Stimulated activated naive B cell treated with anti-CD40 and anti-IgM and Interleukin-4, amounts not matched to agents 10 μg/mL and 1 μg/mL and 100 μg/mL, for 72 hours (primary cell): ENCODE data around the gene LRRC57.
A peak's percentile ranks its signal among the peaks of the same experiment; 100 is the strongest.
"Not testable (repeated sequence)": the region's sequence is repeated elsewhere in the genome, so short reads cannot be mapped to it uniquely, and the experiment has no call there.

ENCODE experiments used
- ATAC-seq, 2 donors: fragments of 150-1000 bp; cut with Tn5 transposase; replicated peaks; 2 replicates each; pipeline ENCODE4 v1.10.0; 2021; ENCODE audit warnings: moderate library complexity in 1 of 2
- DNase-seq: peaks from one replicate; pipeline ENCODE4 v3.0.0; 2021
- H3K27ac Mint-ChIP-seq: one replicate; pipeline ENCODE4 v1.8.0; 2022; ENCODE audit warnings: mild to moderate bottlenecking, mixed read lengths
- H3K27me3 Mint-ChIP-seq, 2 donors: one replicate each; pipeline ENCODE4 v1.8.0; 2022; ENCODE audit warnings: mixed read lengths in 2 of 2
- H3K36me3 Mint-ChIP-seq, 2 donors: one replicate each; pipeline ENCODE4 v1.8.0; 2022; ENCODE audit warnings: mixed read lengths in 2 of 2, mild to moderate bottlenecking in 1 of 2
- H3K4me1 Mint-ChIP-seq, 2 donors: one replicate each; pipeline ENCODE4 v1.8.0; 2022; ENCODE audit warnings: mixed read lengths in 2 of 2, mild to moderate bottlenecking in 1 of 2
- H3K4me3 Mint-ChIP-seq, 2 donors: one replicate each; pipeline ENCODE4 v1.8.0; 2022; ENCODE audit warnings: mild to moderate bottlenecking in 2 of 2, mixed read lengths in 2 of 2, moderate library complexity in 1 of 2
- H3K9me3 Mint-ChIP-seq, 2 donors: one replicate each; pipeline ENCODE4 v1.8.0; 2022; ENCODE audit warnings: mixed read lengths in 2 of 2, mild to moderate bottlenecking in 1 of 2

Gene LRRC57

DNA sequence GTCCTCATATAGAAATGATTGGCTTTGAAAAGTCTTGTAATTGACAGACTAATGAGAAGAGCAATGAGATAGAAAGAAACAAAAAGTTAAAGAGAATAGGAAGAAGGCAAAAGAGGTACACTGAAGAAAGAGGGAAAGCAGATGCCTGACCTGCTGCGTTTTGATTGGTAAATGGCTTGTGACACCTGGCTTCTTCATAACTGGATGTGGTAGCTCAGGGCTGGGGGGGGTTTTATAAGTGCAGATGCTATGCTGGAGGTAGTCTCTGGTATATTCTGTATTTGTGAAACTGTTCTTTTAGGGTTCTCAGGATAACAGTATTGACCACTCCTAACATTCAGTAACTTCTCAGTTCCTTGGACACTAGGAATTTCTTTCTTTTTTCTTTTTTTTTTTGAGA is 28.2 kb upstream of the LRRC57 start:
- H3K27ac Mint-ChIP-seq = no peak overlapping the region
- DNase-seq = no peak
- H3K27me3 Mint-ChIP-seq = peaks cover 5 to 7% of the 10 kb centered on the region in 2 donors
- no peaks in the 10 kb centered on the region for H3K9me3 Mint-ChIP-seq
- ATAC-seq = no peak
- peak overlapping the region; percentile 97 for H3K4me3 Mint-ChIP-seq
- peaks cover 31 to 45% of the 10 kb centered on the region in 2 donors for H3K4me1 Mint-ChIP-seq
- peaks cover 0 to 2% of the 10 kb centered on the region in 2 donors for H3K36me3 Mint-ChIP-seq

- no peak for DNase-seq
- no peak for ATAC-seq
- peaks cover 0 to 2% of the 10 kb centered on the region in 2 donors for H3K36me3 Mint-ChIP-seq
- H3K4me3 Mint-ChIP-seq = peak overlapping the region; percentile 97
- H3K27ac Mint-ChIP-seq = peak overlapping the region; percentile 81
- H3K27me3 Mint-ChIP-seq = peaks cover 5 to 7% of the 10 kb centered on the region in 2 donors
- peaks cover 29 to 39% of the 10 kb centered on the region in 2 donors for H3K4me1 Mint-ChIP-seq
- H3K9me3 Mint-ChIP-seq = no peaks in the 10 kb centered on the region
Measured at GRCh38 chr15:42576040-42576594, 27.5 kb upstream of the LRRC57 start.

GRCh38 chr15:42575188-42576039 is 26.8 kb upstream of the LRRC57 start, which contains the start of gene STARD9:
Gene STARD9, plus strand, starts transcription at chr15:42575606. Its CDS starts 110 bp downstream, at chr15:42575716.
- Mint-ChIP-seq H3K4me1 (peaks cover 24 to 32% of the 10 kb centered on the region in 2 donors), H3K27ac (peak within 1 kb of the TSS; percentile 81), H3K27me3 (peaks cover 5 to 7% of the 10 kb centered on the region in 2 donors), H3K36me3 (peaks cover 2% of the 10 kb centered on the region in 2 donors), H3K4me3 (peak within 1 kb of the TSS; percentile 97), H3K9me3 (no peaks in the 10 kb centered on the region)
- ATAC-seq (peak; percentile 91 to 95), DNase-seq (peak; percentile 96)

GRCh38 chr15:42558739-42559138 is 10.1 kb upstream of the LRRC57 start:
- no peak overlapping the region for H3K4me3 Mint-ChIP-seq
- no peaks in the 10 kb centered on the region for H3K27me3 Mint-ChIP-seq
- ATAC-seq = no peak

DNA sequence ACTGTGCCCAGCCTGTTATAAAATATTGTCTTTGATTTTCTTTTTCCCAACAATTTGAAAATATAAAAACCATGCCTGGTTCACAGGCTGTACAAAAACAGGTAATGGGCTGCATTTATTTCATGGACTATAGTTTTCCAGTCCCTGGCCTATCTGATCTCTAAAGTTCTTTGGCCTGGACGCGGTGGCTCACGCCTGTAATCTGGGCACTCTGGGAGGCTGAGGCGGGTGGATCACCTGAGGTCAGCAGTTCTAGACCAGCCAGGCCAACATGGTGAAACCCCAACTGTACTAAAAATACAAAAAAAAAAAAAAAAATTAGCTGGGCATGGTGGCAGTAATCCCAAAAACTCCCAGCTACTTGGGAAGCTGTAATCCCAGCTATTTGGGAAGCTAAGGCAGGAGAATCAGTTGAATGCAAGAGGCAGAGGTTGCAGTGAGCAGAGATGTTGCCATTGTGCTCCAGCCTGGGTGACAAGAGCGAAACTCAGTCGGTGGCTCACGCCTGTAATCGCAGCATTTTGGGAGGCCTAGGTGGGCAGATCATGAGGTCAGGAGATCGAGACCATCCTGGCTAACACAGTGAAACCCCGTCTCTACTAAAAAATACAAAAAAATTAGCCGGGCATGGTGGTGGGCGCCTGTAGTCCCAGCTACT is 8.1 kb upstream of the LRRC57 start:
- H3K4me1 Mint-ChIP-seq = peaks cover 8 to 16% of the 10 kb centered on the region in 2 donors
- H3K36me3 Mint-ChIP-seq = peaks cover 6 to 21% of the 10 kb centered on the region in 2 donors
- H3K27ac Mint-ChIP-seq, H3K27me3 Mint-ChIP-seq, H3K4me3 Mint-ChIP-seq, ATAC-seq, H3K9me3 Mint-ChIP-seq, DNase-seq: not testable (repeated sequence)

More at GRCh38 chr15:42558739-42559138, 10.1 kb upstream of the LRRC57 start:
- DNase-seq = no peak
- H3K4me1 Mint-ChIP-seq = peaks cover 2 to 11% of the 10 kb centered on the region in 2 donors
- peaks cover 3 to 21% of the 10 kb centered on the region in 2 donors for H3K36me3 Mint-ChIP-seq
- H3K9me3 Mint-ChIP-seq = no peaks in the 10 kb centered on the region
- no peak overlapping the region for H3K27ac Mint-ChIP-seq

GRCh38 chr15:42553554-42553953 is 5.0 kb upstream of the LRRC57 start:
- H3K27ac Mint-ChIP-seq = no peak overlapping the region

GRCh38 chr15:42549741-42550392 is 1.3 kb upstream of the LRRC57 start:
- Mint-ChIP-seq H3K4me3 (peak overlapping the region; percentile 94 to 95), H3K4me1 (peaks cover 29 to 70% of the 10 kb centered on the region in 2 donors), H3K27me3 (no peaks in the 10 kb centered on the region), H3K36me3 (peaks cover 12 to 31% of the 10 kb centered on the region in 2 donors), H3K27ac (peak overlapping the region; percentile 20), H3K9me3 (no peaks in the 10 kb centered on the region)
- no peak for ATAC-seq
- no peak for DNase-seq

More at GRCh38 chr15:42553554-42553953, 5.0 kb upstream of the LRRC57 start:
- no peak for ATAC-seq
- Mint-ChIP-seq H3K36me3 (peaks cover 7 to 17% of the 10 kb centered on the region in 2 donors), H3K4me1 (peaks cover 14 to 41% of the 10 kb centered on the region in 2 donors), H3K27me3 (no peaks in the 10 kb centered on the region), H3K9me3 (no peaks in the 10 kb centered on the region), H3K4me3 (no peak overlapping the region)
- DNase-seq = no peak

- ATAC-seq (peak; percentile 49 to 55), DNase-seq (no peak)
- H3K9me3 Mint-ChIP-seq = no peaks in the 10 kb centered on the region
- peak overlapping the region; percentile 96 for H3K27ac Mint-ChIP-seq
- H3K4me3 Mint-ChIP-seq = peak overlapping the region; percentile 94 to 95
- H3K36me3 Mint-ChIP-seq = peaks cover 12 to 27% of the 10 kb centered on the region in 2 donors
- H3K4me1 Mint-ChIP-seq = peaks cover 29 to 62% of the 10 kb centered on the region in 2 donors
- no peaks in the 10 kb centered on the region for H3K27me3 Mint-ChIP-seq
Measured at GRCh38 chr15:42549032-42549491, 469 bp upstream of the LRRC57 start.

DNA sequence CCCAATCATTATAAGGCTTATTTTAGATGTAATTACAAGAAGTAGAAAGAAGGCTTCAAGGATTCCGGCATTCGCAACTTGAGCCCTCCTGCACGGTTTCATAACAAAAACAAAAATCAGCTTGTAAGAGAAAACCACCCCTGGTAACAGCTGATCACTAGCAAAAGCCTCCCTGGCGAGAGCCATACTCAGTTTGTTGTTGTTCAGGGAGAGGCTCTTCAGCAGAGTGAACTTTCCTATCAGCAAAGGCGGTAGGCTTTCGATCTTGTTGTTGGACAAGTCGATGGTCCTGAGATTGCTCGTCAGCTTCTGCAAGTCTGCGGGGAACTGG is 710 bp downstream of the LRRC57 start:
- Mint-ChIP-seq H3K4me3 (peak overlapping the region; percentile 94 to 95), H3K27ac (peak overlapping the region; percentile 96), H3K36me3 (peaks cover 12 to 29% of the 10 kb centered on the region in 2 donors), H3K4me1 (peaks cover 24 to 54% of the 10 kb centered on the region in 2 donors), H3K27me3 (no peaks in the 10 kb centered on the region), H3K9me3 (no peaks in the 10 kb centered on the region)
- DNase-seq (no peak), ATAC-seq (peak in 1 of 2 donors; percentile 28)

DNA sequence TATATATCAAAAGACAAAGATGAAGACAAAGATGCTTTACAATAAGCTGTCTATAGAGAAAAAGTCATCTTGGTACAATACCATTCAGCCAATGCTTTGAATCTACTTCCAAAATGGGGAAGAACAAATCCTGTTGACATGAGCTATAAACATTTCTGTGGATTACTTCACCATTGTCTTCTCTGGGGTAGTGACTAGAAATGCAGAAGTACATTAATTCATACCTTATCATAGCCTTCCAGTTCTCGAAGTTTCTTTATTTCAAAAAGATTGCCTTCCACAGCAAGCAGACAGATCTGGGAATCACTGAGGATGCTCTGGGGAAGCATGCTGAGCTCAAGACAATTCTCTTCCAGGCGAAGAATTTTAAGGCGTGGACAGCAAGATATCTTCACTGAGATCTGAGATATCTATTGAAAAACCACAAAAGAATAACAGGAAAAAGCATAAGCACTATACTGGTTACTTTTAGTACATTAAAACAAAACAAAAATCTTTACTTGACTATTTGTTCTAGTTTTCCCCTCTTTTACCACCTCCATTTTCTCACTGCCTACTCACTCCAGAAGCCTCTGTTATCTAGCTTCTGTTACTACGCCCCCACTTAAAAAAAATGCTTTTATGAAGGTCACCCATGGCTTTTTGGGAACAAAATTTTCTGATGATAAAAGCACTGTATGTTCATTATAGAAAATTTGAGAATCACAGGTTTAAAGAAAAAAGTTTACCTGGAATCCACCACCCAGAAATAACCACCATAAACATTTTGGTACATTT is 3.6 kb downstream of the LRRC57 start:
- DNase-seq = no peak
- Mint-ChIP-seq H3K36me3 (peaks cover 18 to 37% of the 10 kb centered on the region in 2 donors), H3K4me3 (no peak overlapping the region), H3K27me3 (no peaks in the 10 kb centered on the region), H3K9me3 (no peaks in the 10 kb centered on the region), H3K27ac (no peak overlapping the region), H3K4me1 (peaks cover 19 to 40% of the 10 kb centered on the region in 2 donors)
- no peak for ATAC-seq

DNA sequence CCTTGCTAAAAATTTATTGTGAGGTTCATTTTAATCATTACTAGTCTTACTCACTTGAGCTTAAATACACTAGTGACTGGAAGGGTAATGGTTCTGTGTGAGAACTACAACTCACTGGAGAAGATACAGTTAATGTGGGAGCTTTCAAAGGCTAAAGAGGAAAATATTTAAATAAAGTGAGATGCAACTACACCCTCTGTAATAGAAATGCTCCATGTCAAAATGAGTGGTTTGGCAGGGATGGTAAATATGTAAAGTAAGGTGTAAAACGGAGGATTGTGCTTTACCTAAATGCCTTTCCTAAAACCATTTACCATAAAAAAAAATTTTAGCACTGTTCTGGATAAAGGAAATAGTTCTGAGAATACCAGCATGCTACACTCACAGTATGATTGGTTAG is 15.3 kb downstream of the LRRC57 start:
- Mint-ChIP-seq H3K4me3 (no peak overlapping the region), H3K36me3 (peaks cover 29 to 45% of the 10 kb centered on the region in 2 donors)

DNA sequence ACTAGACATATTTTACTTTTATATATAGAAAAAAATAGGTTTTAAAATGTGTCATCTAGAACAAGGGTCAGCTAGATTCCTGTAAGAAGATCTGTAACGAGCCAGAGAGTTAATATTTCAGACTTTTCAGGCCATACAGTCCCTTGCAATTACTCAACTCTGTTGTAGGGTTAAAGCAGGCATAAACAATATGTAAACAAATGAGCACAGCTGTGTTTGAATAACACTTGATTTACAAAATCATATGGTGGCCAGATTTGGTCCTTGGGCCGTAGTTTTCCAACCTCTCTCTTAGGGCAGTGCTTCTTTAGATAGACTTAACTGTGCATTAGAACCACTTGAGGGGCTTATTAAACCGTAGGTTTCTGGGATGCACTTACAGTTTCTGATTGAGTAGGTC is 19.6 kb downstream of the LRRC57 start:
- DNase-seq (no peak), ATAC-seq (no peak)
- no peak overlapping the region for H3K27ac Mint-ChIP-seq
- peaks cover 23 to 28% of the 10 kb centered on the region in 2 donors for H3K36me3 Mint-ChIP-seq
- H3K9me3 Mint-ChIP-seq = no peaks in the 10 kb centered on the region
- no peaks in the 10 kb centered on the region for H3K4me1 Mint-ChIP-seq
- no peak overlapping the region for H3K4me3 Mint-ChIP-seq
- no peaks in the 10 kb centered on the region for H3K27me3 Mint-ChIP-seq

More for the DNA sequence above, 15.3 kb downstream of the LRRC57 start:
- no peak overlapping the region for H3K27ac Mint-ChIP-seq
- no peak for DNase-seq
- no peak for ATAC-seq
- no peaks in the 10 kb centered on the region for H3K9me3 Mint-ChIP-seq
- no peaks in the 10 kb centered on the region for H3K27me3 Mint-ChIP-seq
- H3K4me1 Mint-ChIP-seq = no peaks in the 10 kb centered on the region

GRCh38 chr15:42523331-42523730 is 25.3 kb downstream of the LRRC57 start:
- Mint-ChIP-seq H3K4me3 (no peak overlapping the region), H3K4me1 (no peaks in the 10 kb centered on the region), H3K27me3 (no peaks in the 10 kb centered on the region), H3K27ac (no peak overlapping the region), H3K36me3 (peaks cover 17 to 26% of the 10 kb centered on the region in 2 donors), H3K9me3 (no peaks in the 10 kb centered on the region)
- ATAC-seq = no peak
- no peak for DNase-seq
